CD4-positive, alpha-beta T cell treated with Interleukin-15 for 1 hour (primary cell): Measurements from ENCODE around the gene IGLL5.

ENCODE experiments used
- DNase-seq: peaks from one replicate; pipeline ENCODE4 v3.0.0-alpha.2; 2020

IGLL5 gene

GRCh38 chr22:22887621-22888503, at the start of gene IGLL5:
TSS of gene IGLL5 (plus strand) at chr22:22887816. CDS start at chr22:22888054, 238 bp downstream.
- DNase-seq, result no peak

GRCh38 chr22:22838148-22838786, 49.3 kb upstream of the IGLL5 start:
- DNase-seq, result no peak

- no peak for DNase-seq
Observed at GRCh38 chr22:22839570-22840314, 47.9 kb upstream of the IGLL5 start.

GRCh38 chr22:22840780-22841179, 46.8 kb upstream of the IGLL5 start:
- no peak for DNase-seq

- DNase-seq, result no peak
Observed at GRCh38 chr22:22841598-22841997, 46.0 kb upstream of the IGLL5 start.

- DNase-seq, result no peak
Observed at GRCh38 chr22:22842085-22842484, 45.5 kb upstream of the IGLL5 start.

GRCh38 chr22:22843848-22844247, 43.8 kb upstream of the IGLL5 start:
- no peak for DNase-seq

- DNase-seq, result no peak
Observed at GRCh38 chr22:22847241-22847640, 40.4 kb upstream of the IGLL5 start.

GRCh38 chr22:22848364-22848866, 39.2 kb upstream of the IGLL5 start:
- peak; percentile 69 for DNase-seq

- no peak for DNase-seq
Observed at GRCh38 chr22:22849640-22850610, 37.7 kb upstream of the IGLL5 start.

GRCh38 chr22:22851969-22852368, 35.6 kb upstream of the IGLL5 start:
- no peak for DNase-seq

GRCh38 chr22:22853713-22854112, 33.9 kb upstream of the IGLL5 start:
- DNase-seq, result no peak

- no peak for DNase-seq
Observed at GRCh38 chr22:22854466-22854865, 33.1 kb upstream of the IGLL5 start.

- no peak for DNase-seq
Observed at GRCh38 chr22:22855085-22855484, 32.5 kb upstream of the IGLL5 start.

- DNase-seq, result peak; percentile 57
Observed at GRCh38 chr22:22855617-22856308, 31.9 kb upstream of the IGLL5 start.

- DNase-seq, result no peak
Observed at GRCh38 chr22:22856364-22856763, 31.3 kb upstream of the IGLL5 start.

- DNase-seq, result no peak
Observed at GRCh38 chr22:22856885-22857606, 30.6 kb upstream of the IGLL5 start.

GRCh38 chr22:22857607-22858558, 29.7 kb upstream of the IGLL5 start:
- DNase-seq, result no peak

- DNase-seq, result no peak
Observed at GRCh38 chr22:22858559-22858937, 29.1 kb upstream of the IGLL5 start.

GRCh38 chr22:22863001-22863400, 24.6 kb upstream of the IGLL5 start:
- no peak for DNase-seq
